Ishikawa (cell line): ENCODE data around the gene PEX26.

Experiments used
- CEBPB ChIP-seq: IDR thresholded peaks from 2 replicates; pipeline ENCODE4 v1.6.1; 2012
- CREB1 ChIP-seq: IDR thresholded peaks from 2 replicates; pipeline ENCODE4 v1.6.1; 2012; ENCODE audit warnings: low read depth
- EGR1 ChIP-seq: IDR thresholded peaks from 2 replicates; pipeline ENCODE4 v1.6.1; 2012
- EP300 ChIP-seq: IDR thresholded peaks from 2 replicates; pipeline ENCODE4 v1.6.1; 2012; ENCODE audit warnings: borderline replicate concordance
- FOXM1 ChIP-seq: IDR thresholded peaks from 2 replicates; pipeline ENCODE4 v1.6.1; 2012; ENCODE audit warnings: low read depth, borderline replicate concordance
- MAX ChIP-seq: IDR thresholded peaks from 2 replicates; pipeline ENCODE4 v1.6.1; 2012
- NFIC ChIP-seq: IDR thresholded peaks from 2 replicates; pipeline ENCODE4 v1.6.1; 2012
- RAD21 ChIP-seq: IDR thresholded peaks from 2 replicates; pipeline ENCODE4 v1.6.1; 2012; ENCODE audit warnings: low read depth
- REST ChIP-seq: IDR thresholded peaks from 2 replicates; pipeline ENCODE4 v1.6.1; 2012; ENCODE audit warnings: low read depth, mild to moderate bottlenecking
- TAF1 ChIP-seq: IDR thresholded peaks from 2 replicates; pipeline ENCODE4 v1.6.1; 2012; ENCODE audit warnings: low read depth, mild to moderate bottlenecking
- TCF12 ChIP-seq: IDR thresholded peaks from 2 replicates; pipeline ENCODE4 v1.6.1; 2012; ENCODE audit warnings: low read depth
- TEAD4 ChIP-seq: IDR thresholded peaks from 2 replicates; pipeline ENCODE4 v1.6.1; 2012
- USF1 ChIP-seq: IDR thresholded peaks from 2 replicates; pipeline ENCODE4 v1.6.1; 2012
- YY1 ChIP-seq: IDR thresholded peaks from 2 replicates; pipeline ENCODE4 v1.6.1; 2012; ENCODE audit warnings: low read depth
- ZBTB7A ChIP-seq: IDR thresholded peaks from 2 replicates; pipeline ENCODE4 v1.6.1; 2012; ENCODE audit warnings: low read depth

PEX26 gene

GRCh38 chr22:18059991-18060390 lies 17.8 kb upstream of the PEX26 start:
- TF ChIP-seq CREB1 = no peak
- no peak for TF ChIP-seq TAF1
- TF ChIP-seq USF1 = no peak
- TF ChIP-seq FOXM1 = no peak
- no peak for TF ChIP-seq YY1
- TF ChIP-seq MAX = no peak
- TF ChIP-seq REST = no peak
- no peak for TF ChIP-seq NFIC
- TF ChIP-seq TEAD4 = no peak
- no peak for TF ChIP-seq EGR1
- no peak for TF ChIP-seq ZBTB7A
- no peak for TF ChIP-seq EP300
- TF ChIP-seq TCF12 = no peak
- TF ChIP-seq CEBPB = no peak
- TF ChIP-seq RAD21 = no peak

GRCh38 chr22:18060646-18061620 lies 16.9 kb upstream of the PEX26 start:
- TF ChIP-seq RAD21 = no peak
- TF ChIP-seq EGR1 = no peak
- no peak for TF ChIP-seq REST
- no peak for TF ChIP-seq ZBTB7A
- TF ChIP-seq NFIC = no peak
- TF ChIP-seq EP300 = no peak
- TF ChIP-seq FOXM1 = no peak
- no peak for TF ChIP-seq MAX
- TF ChIP-seq CEBPB = no peak
- TF ChIP-seq TCF12 = no peak
- TF ChIP-seq CREB1 = no peak
- no peak for TF ChIP-seq YY1
- no peak for TF ChIP-seq USF1
- no peak for TF ChIP-seq TAF1
- no peak for TF ChIP-seq TEAD4

GRCh38 chr22:18062421-18062820 lies 15.4 kb upstream of the PEX26 start:
- no peak for TF ChIP-seq USF1
- no peak for TF ChIP-seq FOXM1
- no peak for TF ChIP-seq ZBTB7A
- TF ChIP-seq RAD21 = no peak
- TF ChIP-seq TCF12 = no peak
- TF ChIP-seq EGR1 = no peak
- TF ChIP-seq TAF1 = no peak
- no peak for TF ChIP-seq REST
- no peak for TF ChIP-seq NFIC

- TF ChIP-seq NFIC (no peak), RAD21 (no peak)
Observed at GRCh38 chr22:18063306-18063705, 14.5 kb upstream of the PEX26 start.
